Skin epidermis (tissue), 12 donors: ENCODE measurements around the gene CCDC102A.

Experiments
- H3K27ac ChIP-seq, 21 experiments: fragments of 200-600 bp; sonication (generic) in 11 of 21; one replicate each; pipeline ENCODE4 v1.5.0; 2020; ENCODE audit warnings: mild to moderate bottlenecking in 3 of 21, inconsistent platforms in 2 of 21, moderate library complexity in 2 of 21
- H3K4me3 ChIP-seq, 7 experiments: fragments of 200-600 bp; sonication (generic) in 2 of 7; one replicate each; pipeline ENCODE4 v1.5.0; 2020; ENCODE audit warnings: inconsistent platforms in 2 of 7, mild to moderate bottlenecking in 2 of 7, moderate library complexity in 1 of 7

The CCDC102A gene

GRCh38 chr16:57484515-57485005 is 51.8 kb downstream of the CCDC102A start:
- Histone ChIP-seq H3K27ac (peak overlapping the region in 7 of 21 experiments; percentile 70 to 93 (median 84)), H3K4me3 (no peak overlapping the region)

GRCh38 chr16:57483725-57484514 is 52.5 kb downstream of the CCDC102A start:
- peak overlapping the region in 5 of 21 experiments; percentile 31 to 93 (median 84) for H3K27ac ChIP-seq

GRCh38 chr16:57482845-57483545 is 53.4 kb downstream of the CCDC102A start:
- Histone ChIP-seq H3K27ac (no peak overlapping the region), H3K4me3 (no peak overlapping the region)

More at GRCh38 chr16:57483725-57484514, 52.5 kb downstream of the CCDC102A start:
- H3K4me3 ChIP-seq, result no peak overlapping the region

- no peak overlapping the region for H3K27ac ChIP-seq
Measured at GRCh38 chr16:57481421-57481820, 55.0 kb downstream of the CCDC102A start.

GRCh38 chr16:57480754-57481230 is 55.6 kb downstream of the CCDC102A start:
- H3K27ac ChIP-seq, result peak overlapping the region in 1 of 21 experiments; percentile 35
- H3K4me3 ChIP-seq, result no peak overlapping the region

More at GRCh38 chr16:57481421-57481820, 55.0 kb downstream of the CCDC102A start:
- H3K4me3 ChIP-seq, result no peak overlapping the region

- Histone ChIP-seq H3K4me3 (peak overlapping the region in 4 of 7 experiments; percentile 25 to 37 (median 26)), H3K27ac (peak overlapping the region in 2 of 21 experiments; percentile 12 to 60)
Measured at GRCh38 chr16:57479976-57480753, 56.2 kb downstream of the CCDC102A start.

- Histone ChIP-seq H3K4me3 (peak overlapping the region; percentile 8 to 37 (median 27)), H3K27ac (peak overlapping the region in 8 of 21 experiments; percentile 12 to 76 (median 36))
Measured at GRCh38 chr16:57479205-57479975, 57.0 kb downstream of the CCDC102A start.

- Histone ChIP-seq H3K27ac (peak overlapping the region in 7 of 21 experiments; percentile 17 to 76 (median 32)), H3K4me3 (peak overlapping the region in 4 of 7 experiments; percentile 25 to 37 (median 30))
Measured at GRCh38 chr16:57478396-57479204, 57.8 kb downstream of the CCDC102A start.

- peak overlapping the region in 2 of 21 experiments; percentile 25 to 32 for H3K27ac ChIP-seq
Measured at GRCh38 chr16:57477531-57478202, 58.7 kb downstream of the CCDC102A start.

GRCh38 chr16:57476546-57477410 is 59.6 kb downstream of the CCDC102A start:
- H3K27ac ChIP-seq, result peak overlapping the region in 1 of 21 experiments; percentile 14
- H3K4me3 ChIP-seq, result no peak overlapping the region

More at GRCh38 chr16:57477531-57478202, 58.7 kb downstream of the CCDC102A start:
- no peak overlapping the region for H3K4me3 ChIP-seq

GRCh38 chr16:57475711-57476339 is 60.5 kb downstream of the CCDC102A start:
- Histone ChIP-seq H3K4me3 (no peak overlapping the region), H3K27ac (peak overlapping the region in 1 of 21 experiments; percentile 29)

- H3K27ac ChIP-seq, result no peak overlapping the region
Measured at GRCh38 chr16:57474671-57475661, 61.4 kb downstream of the CCDC102A start.

GRCh38 chr16:57473906-57474305 is 62.5 kb downstream of the CCDC102A start:
- Histone ChIP-seq H3K4me3 (no peak overlapping the region), H3K27ac (no peak overlapping the region)

More at GRCh38 chr16:57474671-57475661, 61.4 kb downstream of the CCDC102A start:
- H3K4me3 ChIP-seq, result no peak overlapping the region

- Histone ChIP-seq H3K4me3 (no peak overlapping the region), H3K27ac (no peak overlapping the region)
Measured at GRCh38 chr16:57473176-57473840, 63.1 kb downstream of the CCDC102A start.
